ENCODE results near the gene ETNPPL. TPM values are rescaled to one million over a fixed set of nuclear protein-coding genes. Genes with fewer than 3 reads are reported as not detected.

Gene ETNPPL
- total RNA-seq, result not detected in 2 replicates

DNA sequence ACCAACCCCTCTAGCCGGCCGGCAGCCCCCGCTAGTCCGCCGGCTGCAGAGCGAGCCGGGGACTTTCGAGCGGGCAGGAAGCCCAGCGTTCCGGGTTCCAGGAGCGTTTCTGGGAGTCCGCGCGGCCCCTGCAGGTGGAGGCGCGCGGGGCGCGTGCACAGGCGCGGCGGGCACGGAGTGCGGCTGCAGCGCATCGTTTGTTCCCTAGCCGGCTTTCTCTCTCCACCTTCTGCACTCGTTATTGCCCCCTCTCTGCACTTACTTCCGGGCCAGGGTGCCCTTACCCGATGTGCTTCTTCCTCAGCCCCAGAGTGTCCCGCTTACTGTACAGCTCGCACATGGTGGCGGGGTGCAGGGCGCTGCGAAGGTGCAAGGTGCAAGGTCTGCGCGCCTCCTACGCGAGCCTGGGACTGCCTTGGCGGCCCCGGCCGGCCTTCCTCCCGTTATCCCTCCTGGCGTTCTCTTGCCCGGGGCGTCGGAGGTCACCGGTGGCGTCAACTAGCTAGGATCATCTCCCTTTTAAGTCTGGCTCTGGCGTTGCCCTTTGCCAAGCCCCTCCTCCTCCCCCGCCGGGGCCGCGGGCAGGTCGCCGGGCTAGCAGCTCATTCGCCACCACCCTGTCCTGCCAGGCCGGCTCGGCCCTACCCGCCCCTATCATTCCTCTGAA is at the start of gene ETNPPL:
TSS of gene ETNPPL (minus strand) at position 495 of the 667 bp plus-strand sequence. CDS start at position 340, 155 bp downstream.

Other genes with a start within 250 kb of the ETNPPL start
- 998 and 1,196 TPM in 2 replicates for gene RPL34, start 142.5 kb downstream of the ETNPPL start, total RNA-seq
- gene OSTC, start 112.5 kb downstream of the ETNPPL start, total RNA-seq, result 208 and 257 TPM in 2 replicates

Measured in smooth muscle cell of bladder (primary cell).